Posterior vena cava (tissue), 2 donors: Measurements from ENCODE around the gene PRRG4. TPM values are rescaled to one million over a fixed set of nuclear protein-coding genes. Genes with fewer than 3 reads are reported as not detected.

Experiments
- DNase-seq: peaks from one replicate; pipeline ENCODE4 v3.0.0-alpha.2; 2020; ENCODE audit warnings: low spot score
- intact Hi-C, 2 donors: fragments of 100-400 bp; cut with DNase I; formaldehyde crosslinking; loops; one replicate each; pipeline versions ENCODE4 v1.14.1 to v1.14.2; 2022 to 2023
- total RNA-seq, 2 donors: library from RNA; stranded (reverse); fragmentation: NEBNext Ultra II Directional; extraction: Animal tissue kit (Norgen Biotek cat#: 25700); gene quantifications; one replicate each; pipeline ENCODE4 v1.2.1, GENCODE V29; 2021
- donor health status: DM: yes; HTN: yes; CAD: no.
- donor health status: DM: yes; HTN: yes; CAD: no.

The PRRG4 gene
- total RNA-seq, 2 donors from 2014 or later, result 0.81 to 0.83 TPM

DNA sequence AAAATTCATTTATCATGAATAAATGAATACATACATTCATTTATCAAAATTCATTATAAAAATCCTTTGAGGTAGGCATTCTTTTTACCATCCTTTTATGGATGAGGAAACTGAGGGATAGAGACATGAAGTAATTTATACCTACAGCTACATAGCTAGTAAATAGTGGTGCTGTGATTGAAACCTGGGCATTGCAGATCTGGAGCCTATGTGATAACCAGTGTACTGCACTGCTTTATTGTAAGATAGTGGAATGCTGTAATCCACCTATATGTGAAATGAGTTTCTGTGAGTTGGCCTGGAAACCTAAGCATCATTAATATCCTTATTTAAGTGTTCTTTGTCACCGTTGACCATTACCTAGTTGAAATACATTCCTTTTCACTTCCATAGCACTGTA, 67.4 kb downstream of the PRRG4 start:
- intact Hi-C loops, result no loop called here
- DNase-seq, result no peak

GRCh38 chr11:32899438-32899837, 69.7 kb downstream of the PRRG4 start:
- intact Hi-C loops, result no loop called here
- no peak for DNase-seq

- intact Hi-C loops, result no loop called here
- DNase-seq, result no peak
Measured at GRCh38 chr11:32902089-32902665, 72.5 kb downstream of the PRRG4 start.

DNA sequence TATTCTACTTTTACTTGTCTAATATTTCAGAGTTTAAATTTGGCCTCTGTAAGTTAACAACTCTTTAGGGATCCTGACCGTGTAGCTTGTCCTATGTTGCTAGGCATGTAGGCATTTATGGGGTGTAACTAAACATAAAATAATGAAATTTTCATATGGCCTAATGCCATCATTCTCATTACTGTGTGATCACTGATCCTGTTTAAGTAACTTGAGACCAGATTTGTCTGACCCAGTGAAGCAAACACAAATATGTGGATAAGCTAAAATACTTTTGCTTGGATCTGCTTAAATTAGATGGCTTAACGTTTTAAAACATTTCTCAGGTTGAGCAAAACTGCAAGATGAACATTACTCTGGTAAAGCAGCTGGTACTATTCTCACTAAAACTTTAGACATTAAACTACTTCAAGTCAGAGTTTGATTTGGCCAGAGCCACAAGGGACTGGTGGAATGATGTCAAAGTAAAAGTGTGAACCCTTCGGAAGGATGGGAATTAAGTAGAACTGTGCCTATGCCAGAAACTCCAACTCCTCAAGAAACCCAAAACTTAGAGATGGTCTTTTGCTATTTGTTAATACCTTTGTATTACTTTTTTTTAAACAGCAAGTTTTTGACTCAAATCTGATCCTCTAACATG, 75.4 kb downstream of the PRRG4 start:
- no peak for DNase-seq
- intact Hi-C loops, result no loop called here

Other genes with a start within 250 kb of the PRRG4 start
- gene EIF3M, start 246.1 kb upstream of the PRRG4 start, total RNA-seq, result 100 to 1,000 TPM; 125 to 145 TPM
- gene CCDC73, start 35.3 kb upstream of the PRRG4 start, total RNA-seq, result not detected
- 10 to 100 TPM; 19.0 to 23.3 TPM for gene QSER1, start 62.9 kb downstream of the PRRG4 start, total RNA-seq
- gene DEPDC7, start 186.0 kb downstream of the PRRG4 start, total RNA-seq, result 1 to 10 TPM; 1.4 TPM
- 10 to 100 TPM; 25.4 to 28.3 TPM for gene TCP11L1, start 209.6 kb downstream of the PRRG4 start, total RNA-seq